Measurements from ENCODE around the gene CACNA1H. TPM values are rescaled to one million over a fixed set of nuclear protein-coding genes. Genes with fewer than 3 reads are reported as not detected.
"Not testable (repeated sequence)": the region's sequence is repeated elsewhere in the genome, so short reads cannot be mapped to it uniquely, and the experiment has no call there.

CACNA1H gene
- total RNA-seq, 1 experiment from 2014 or later, result 31.1 TPM

- Histone ChIP-seq H3K27ac (ENCODE audit: low read length) (no peak overlapping the region), H3K4me3 (ENCODE audit: low read depth in 2 of 2, low read length in 2 of 2) (no peak overlapping the region), H3K4me1 (ENCODE audit: control insufficient read depth, insufficient read depth, low read length) (peaks cover 21% of the 10 kb centered on the region), H3K27me3 (ENCODE audit: control insufficient read depth, insufficient read depth, low read length) (no peaks in the 10 kb centered on the region), H3K36me3 (ENCODE audit: control insufficient read depth, insufficient read depth, low read length) (no peaks in the 10 kb centered on the region), H3K9me3 (ENCODE audit: control insufficient read depth, insufficient read depth, low read depth, low read length) (no peaks in the 10 kb centered on the region)
- no peak for ATAC-seq
- intact Hi-C loops (cut with micrococcal nuclease; ENCODE audit: unreplicated experiment) (no loop called here), in situ Hi-C loops (cut with HindIII; ENCODE audit: low pct_unique_long_range_greater_than_20kb, low sequenced_read_pairs) (no loop called here)
- CTCF ChIA-PET, result no interaction called here
- POLR2A ChIA-PET, result no interaction called here
- no TSS peak for BruUV-seq (replicated peaks)
- no peak for DNase-seq (ENCODE audit: low read depth, low spot score)
- TF ChIP-seq SIN3A (IDR thresholded peaks at IDR 0.05; ENCODE audit: borderline replicate concordance, insufficient read depth, low read depth, low read length), result no peak
Measured at GRCh38 chr16:1198194-1198593, 45.3 kb downstream of the CACNA1H start.

GRCh38 chr16:1198671-1199346, 45.9 kb downstream of the CACNA1H start:
- POLR2A ChIA-PET; intact Hi-C loops (cut with micrococcal nuclease; ENCODE audit: unreplicated experiment); H3K36me3 ChIP-seq (ENCODE audit: control insufficient read depth, insufficient read depth, low read length); CTCF ChIA-PET; H3K27ac ChIP-seq (ENCODE audit: low read length); H3K27me3 ChIP-seq (ENCODE audit: control insufficient read depth, insufficient read depth, low read length); H3K9me3 ChIP-seq (ENCODE audit: control insufficient read depth, insufficient read depth, low read depth, low read length); BruUV-seq (replicated peaks); ATAC-seq; H3K4me3 ChIP-seq (ENCODE audit: low read depth in 2 of 2, low read length in 2 of 2); in situ Hi-C loops (cut with HindIII; ENCODE audit: low pct_unique_long_range_greater_than_20kb, low sequenced_read_pairs); DNase-seq (ENCODE audit: low read depth, low spot score): not testable (repeated sequence)
- peaks cover 15% of the 10 kb centered on the region for H3K4me1 ChIP-seq (ENCODE audit: control insufficient read depth, insufficient read depth, low read length)

GRCh38 chr16:1199347-1200013, 46.6 kb downstream of the CACNA1H start:
- DNase-seq (ENCODE audit: low read depth, low spot score), result no peak
- Histone ChIP-seq H3K36me3 (ENCODE audit: control insufficient read depth, insufficient read depth, low read length) (no peaks in the 10 kb centered on the region), H3K27ac (ENCODE audit: low read length) (no peak overlapping the region), H3K4me1 (ENCODE audit: control insufficient read depth, insufficient read depth, low read length) (peaks cover 8% of the 10 kb centered on the region), H3K27me3 (ENCODE audit: control insufficient read depth, insufficient read depth, low read length) (no peaks in the 10 kb centered on the region), H3K9me3 (ENCODE audit: control insufficient read depth, insufficient read depth, low read depth, low read length) (no peaks in the 10 kb centered on the region), H3K4me3 (ENCODE audit: low read depth in 2 of 2, low read length in 2 of 2) (no peak overlapping the region)
- POLR2A ChIA-PET, result no interaction called here
- no peak for TF ChIP-seq SIN3A (IDR thresholded peaks at IDR 0.05; ENCODE audit: borderline replicate concordance, insufficient read depth, low read depth, low read length)
- TF ChIP-seq POLR2AphosphoS5 (IDR thresholded peaks at IDR 0.05; ENCODE audit: low read depth, low read length), result no peak
- no peak for TF ChIP-seq CTCF (IDR thresholded peaks at IDR 0.05)
- TF ChIP-seq REST (IDR thresholded peaks at IDR 0.05; ENCODE audit: insufficient read depth in 1 of 2, low read depth in 2 of 2, low read length in 1 of 2), result no peak
- no peak for TF ChIP-seq TCF7L2 (IDR thresholded peaks at IDR 0.05; ENCODE audit: low read depth, low read length)
- CTCF ChIA-PET, result no interaction called here
- in situ Hi-C loops (cut with HindIII; ENCODE audit: low pct_unique_long_range_greater_than_20kb, low sequenced_read_pairs) (no loop called here), intact Hi-C loops (cut with micrococcal nuclease; ENCODE audit: unreplicated experiment) (no loop called here)
- BruUV-seq (replicated peaks), result no TSS peak
- ATAC-seq, result no peak
